Omental fat pad (tissue), 4 donors: ENCODE results near the gene PEX19. TPM values are rescaled to one million over a fixed set of nuclear protein-coding genes. Genes with fewer than 3 reads are reported as not detected.
"Not testable (repeated sequence)": the region's sequence is repeated elsewhere in the genome, so short reads cannot be mapped to it uniquely, and the experiment has no call there.

Source experiments
- ATAC-seq: fragments of 150-250 bp; one replicate; pipeline ENCODE4 v1.9.1; 2016; ENCODE audit warnings: mild to moderate bottlenecking, moderate library complexity; ENCODE audit not compliant: low FRiP score
- DNase-seq: peaks from one replicate; pipeline ENCODE4 v3.0.0-alpha.2; 2019; ENCODE audit warnings: low spot score
- CTCF ChIP-seq, 3 donors: fragments of 450-650 bp; IDR thresholded peaks; one replicate each; pipeline ENCODE4 v1.5.1; 2016 to 2017; ENCODE audit warnings: antibody characterized with exemption in 3 of 3, mild to moderate bottlenecking in 3 of 3, moderate library complexity in 2 of 3
- total RNA-seq, 4 donors: library from RNA; depleted of rRNA; stranded (reverse); fragments of >200 nt; gene quantifications; one replicate each; pipeline ENCODE4 v1.1.0, GENCODE V29; 2016

Gene PEX19
- total RNA-seq, 4 donors from 2014 or later: 66.7 to 117 (median 96.9) TPM

DNA sequence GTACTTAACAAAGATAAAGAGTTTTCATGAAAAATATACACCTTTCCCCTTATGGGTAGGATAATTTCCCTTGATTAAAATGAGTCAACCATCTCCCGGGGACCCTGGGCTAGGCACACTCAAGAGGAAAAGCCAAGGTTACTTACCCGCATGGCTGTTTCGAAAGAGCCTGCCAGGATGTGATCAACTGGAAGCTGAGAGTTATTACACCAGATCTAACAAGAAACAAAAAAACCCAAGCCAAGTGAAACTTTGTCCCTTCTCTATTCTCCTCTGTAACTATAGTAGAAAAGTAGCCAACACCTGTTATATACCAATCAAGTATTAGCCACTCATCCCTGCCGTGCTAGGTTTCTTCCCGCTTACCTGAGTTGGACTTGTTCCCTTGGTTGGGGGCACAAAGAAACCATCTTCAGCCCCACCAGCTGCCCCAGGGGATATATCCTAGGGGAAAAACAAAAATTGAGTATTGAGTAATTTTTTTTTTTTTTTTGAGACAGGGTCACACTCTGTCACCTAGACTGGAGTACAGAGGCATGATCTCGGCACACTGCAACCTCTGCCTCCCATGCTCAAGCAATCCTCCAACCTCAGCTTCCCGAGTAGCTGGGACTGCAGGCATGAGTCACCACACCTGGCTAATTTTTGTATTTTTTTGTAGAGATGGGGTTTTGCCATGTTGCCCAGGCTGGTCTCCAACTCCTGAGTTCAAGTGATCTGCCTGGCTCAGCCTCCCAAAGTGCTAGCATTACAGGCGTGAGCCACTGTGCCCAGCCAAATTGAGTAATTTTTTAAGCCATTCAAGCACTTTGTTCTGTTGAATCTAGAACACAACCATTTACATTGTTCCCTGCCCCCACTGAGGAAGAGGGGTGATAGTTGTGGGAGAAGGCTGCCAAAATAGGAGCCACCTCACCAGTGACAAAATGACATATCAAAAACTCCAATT, 8.4 kb upstream of the PEX19 start:
- no peak for ATAC-seq
- TF ChIP-seq CTCF (IDR thresholded peaks at IDR 0.05): no peak
- DNase-seq: no peak

GRCh38 chr1:160291248-160292220, 6.6 kb upstream of the PEX19 start:
- DNase-seq (no peak), ATAC-seq (peak; percentile 77)
- TF ChIP-seq CTCF (IDR thresholded peaks at IDR 0.05): no peak

GRCh38 chr1:160287769-160288168, 2.8 kb upstream of the PEX19 start:
- not testable (repeated sequence) for DNase-seq, ATAC-seq

GRCh38 chr1:160285506-160285905, 573 bp upstream of the PEX19 start:
- no peak for DNase-seq
- no peak for ATAC-seq
- no peak for TF ChIP-seq CTCF (IDR thresholded peaks at IDR 0.05)

DNA sequence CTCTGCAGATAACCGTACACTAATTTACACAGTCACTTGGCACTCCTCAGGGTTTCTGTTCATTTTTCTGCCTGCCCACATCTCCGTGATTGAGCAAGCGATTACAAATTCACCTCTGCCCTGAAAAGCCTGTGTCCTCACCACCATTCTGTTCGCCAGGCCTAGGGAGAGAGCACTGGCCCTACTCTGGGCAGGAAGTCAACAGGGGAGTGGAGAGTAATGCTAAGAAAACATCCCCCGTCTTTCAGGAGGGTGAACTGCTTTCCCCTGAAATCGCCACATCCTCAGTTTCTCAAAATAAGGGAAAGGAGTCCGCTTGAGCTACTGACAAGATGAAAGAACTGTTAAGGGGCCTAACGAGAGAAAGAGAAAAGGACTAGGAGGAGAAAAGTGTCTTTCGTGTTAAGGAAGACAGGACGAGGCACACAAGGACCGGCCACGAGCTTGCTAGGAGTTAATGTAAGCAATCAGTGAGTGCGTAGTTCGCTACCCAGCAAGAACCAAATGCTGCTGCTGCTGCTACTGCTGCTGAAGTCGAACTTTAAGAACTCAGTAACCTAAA, 632 bp downstream of the PEX19 start:
- TF ChIP-seq CTCF (IDR thresholded peaks at IDR 0.05): no peak
- ATAC-seq (peak; percentile 86), DNase-seq (peak; percentile 38)

DNA sequence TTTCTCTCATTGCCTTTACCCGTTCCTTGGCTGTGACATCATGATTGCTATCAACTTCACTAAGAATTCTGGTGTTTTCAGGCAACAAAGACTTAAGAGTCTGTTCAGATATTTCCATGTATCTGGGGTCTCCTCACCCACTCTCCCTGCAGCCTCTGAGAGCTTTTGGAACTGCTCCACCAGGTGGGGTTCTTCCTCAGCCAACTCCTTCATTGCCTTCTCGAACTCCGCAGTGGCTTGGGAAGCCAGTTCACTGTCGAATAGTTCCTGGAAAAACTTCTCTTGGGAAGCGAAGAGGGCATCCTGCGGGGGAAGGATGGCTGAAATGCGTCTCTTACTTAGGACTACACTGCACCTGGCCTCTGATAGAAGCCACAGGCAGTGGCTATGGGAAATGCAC, 2.1 kb downstream of the PEX19 start:
- DNase-seq (no peak), ATAC-seq (no peak)
- no peak for TF ChIP-seq CTCF (IDR thresholded peaks at IDR 0.05)

DNA sequence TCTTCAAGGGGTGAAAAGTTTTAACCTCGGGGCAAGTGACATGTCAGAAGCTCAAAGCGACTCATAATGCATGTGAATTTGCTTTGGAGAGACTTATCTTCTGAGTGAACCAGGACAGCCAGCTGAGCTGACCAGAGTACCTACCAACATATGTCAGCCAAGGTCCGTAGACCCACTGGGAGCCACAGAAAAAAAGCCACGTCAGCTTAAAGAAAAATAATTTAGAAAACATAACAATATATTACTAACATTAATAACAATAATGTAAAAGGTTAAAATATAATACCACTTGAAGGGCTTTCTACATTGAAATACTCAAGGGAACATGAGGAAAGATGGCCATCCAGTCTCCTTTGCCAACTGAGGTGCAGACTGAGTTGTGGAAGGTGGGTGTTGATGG, 6.9 kb downstream of the PEX19 start:
- ATAC-seq: no peak

More for the DNA sequence above, 6.9 kb downstream of the PEX19 start:
- no peak for TF ChIP-seq CTCF (IDR thresholded peaks at IDR 0.05)
- no peak for DNase-seq
